SK-N-SH treated with all-trans-retinoic acid at 6 μM for 48 hours (cell line): Measurements from ENCODE around the gene LRIT2.

Source experiments
- ATAC-seq: fragments of 200-7000 bp; cut with Tn5 transposase; 3 replicates; pipeline ENCODE4 v1.9.1; 2020; ENCODE audit warnings: mild to moderate bottlenecking, moderate library complexity
- BACH2 ChIP-seq: fragments of 250-450 bp; sonication (Bioruptor Pico); IDR thresholded peaks from 2 replicates; pipeline ENCODE4 v1.9.0; 2021; ENCODE audit warnings: mild to moderate bottlenecking, borderline replicate concordance
- ESRRG ChIP-seq: fragments of 250-450 bp; sonication (Bioruptor Pico); IDR thresholded peaks from 2 replicates; pipeline ENCODE4 v1.6.1; 2021; ENCODE audit warnings: mild to moderate bottlenecking
- GLIS3 ChIP-seq: fragments of 250-450 bp; sonication (Bioruptor Pico); IDR thresholded peaks from 2 replicates; pipeline ENCODE4 v1.5.0; 2020; ENCODE audit warnings: mild to moderate bottlenecking, moderate library complexity
- ISL1 ChIP-seq: fragments of 250-450 bp; sonication (Bioruptor Pico); IDR thresholded peaks from 2 replicates; pipeline ENCODE4 v2.1.2; 2022; ENCODE audit warnings: mild to moderate bottlenecking, moderate library complexity
- OSR1 ChIP-seq: fragments of 250-450 bp; sonication (Bioruptor Pico); IDR thresholded peaks from 2 replicates; pipeline ENCODE4 v1.8.0; 2022; ENCODE audit warnings: moderate library complexity, mild to moderate bottlenecking, inconsistent platforms
- PPARA ChIP-seq: fragments of 250-450 bp; sonication (Bioruptor Pico); IDR thresholded peaks from 2 replicates; pipeline ENCODE4 v1.5.0; 2020; ENCODE audit warnings: mild to moderate bottlenecking, borderline replicate concordance
- RARB ChIP-seq: fragments of 250-450 bp; sonication (Bioruptor Pico); IDR thresholded peaks from 2 replicates; pipeline ENCODE4 v1.8.0; 2021; ENCODE audit warnings: mild to moderate bottlenecking, moderate library complexity
- SNAI2 ChIP-seq: fragments of 250-450 bp; sonication (Bioruptor Pico); IDR thresholded peaks from 2 replicates; pipeline ENCODE4 v1.5.0; 2020; ENCODE audit warnings: mild to moderate bottlenecking, moderate library complexity
- TCF4 ChIP-seq: fragments of 250-450 bp; sonication (Bioruptor Pico); IDR thresholded peaks from 2 replicates; pipeline ENCODE4 v1.8.0; 2021; ENCODE audit warnings: mild to moderate bottlenecking, moderate library complexity, borderline replicate concordance
- TOX ChIP-seq: fragments of 250-450 bp; sonication (Bioruptor Pico); IDR thresholded peaks from 2 replicates; pipeline ENCODE4 v1.8.0; 2021; ENCODE audit warnings: mild to moderate bottlenecking, moderate library complexity, borderline replicate concordance
- ZC3H10 ChIP-seq: fragments of 250-450 bp; sonication (Bioruptor Pico); IDR thresholded peaks from 2 replicates; pipeline ENCODE4 v1.5.1; 2021; ENCODE audit warnings: mild to moderate bottlenecking, moderate library complexity
- ZFP3 ChIP-seq: fragments of 250-450 bp; sonication (Bioruptor Pico); IDR thresholded peaks from 2 replicates; pipeline ENCODE4 v1.5.0; 2020; ENCODE audit warnings: mild to moderate bottlenecking, moderate library complexity
- ZFP30 ChIP-seq: fragments of 450-650 bp; formaldehyde crosslinking; IDR thresholded peaks from 2 replicates; pipeline ENCODE4 v1.5.0; 2022; ENCODE audit warnings: mild to moderate bottlenecking, moderate library complexity
- ZNF565 ChIP-seq: fragments of 450-650 bp; formaldehyde crosslinking; conservative IDR thresholded peaks from 2 replicates; pipeline ENCODE4 v1.5.0; 2020; ENCODE audit warnings: low read depth, mild to moderate bottlenecking, moderate library complexity
- ZNF70 ChIP-seq: fragments of 450-650 bp; formaldehyde crosslinking; IDR thresholded peaks from 2 replicates; pipeline ENCODE4 v1.5.0; 2020; ENCODE audit warnings: mild to moderate bottlenecking, moderate library complexity
- ZNF8 ChIP-seq: fragments of 450-650 bp; formaldehyde crosslinking; IDR thresholded peaks from 2 replicates; pipeline ENCODE4 v1.5.0; 2020; ENCODE audit warnings: mild to moderate bottlenecking, moderate library complexity
- TF ChIP-seq, protein P1 (sequence below): fragments of 250-450 bp; sonication (Bioruptor Pico); IDR thresholded peaks from 2 replicates; pipeline ENCODE4 v1.5.0; 2020; ENCODE audit warnings: mild to moderate bottlenecking, moderate library complexity
- TF ChIP-seq, protein P2 (sequence below): fragments of 250-450 bp; sonication (Bioruptor Pico); IDR thresholded peaks from 2 replicates; pipeline ENCODE4 v1.5.1; 2020; ENCODE audit warnings: low read depth, mild to moderate bottlenecking, moderate library complexity
- TF ChIP-seq, protein P3 (sequence below): fragments of 250-450 bp; sonication (Bioruptor Pico); IDR thresholded peaks from 2 replicates; pipeline ENCODE4 v1.5.1; 2021; ENCODE audit warnings: mild to moderate bottlenecking, moderate library complexity
- TF ChIP-seq, protein P4 (sequence below): fragments of 250-450 bp; sonication (Bioruptor Pico); IDR thresholded peaks from 2 replicates; pipeline ENCODE4 v1.8.0; 2021; ENCODE audit warnings: low read depth, mild to moderate bottlenecking, moderate library complexity, borderline replicate concordance
- TF ChIP-seq, protein P5 (sequence below): fragments of 250-450 bp; sonication (Bioruptor Pico); IDR thresholded peaks from 2 replicates; pipeline ENCODE4 v1.8.0; 2020; ENCODE audit warnings: mild to moderate bottlenecking, moderate library complexity, borderline replicate concordance

LRIT2 gene

DNA sequence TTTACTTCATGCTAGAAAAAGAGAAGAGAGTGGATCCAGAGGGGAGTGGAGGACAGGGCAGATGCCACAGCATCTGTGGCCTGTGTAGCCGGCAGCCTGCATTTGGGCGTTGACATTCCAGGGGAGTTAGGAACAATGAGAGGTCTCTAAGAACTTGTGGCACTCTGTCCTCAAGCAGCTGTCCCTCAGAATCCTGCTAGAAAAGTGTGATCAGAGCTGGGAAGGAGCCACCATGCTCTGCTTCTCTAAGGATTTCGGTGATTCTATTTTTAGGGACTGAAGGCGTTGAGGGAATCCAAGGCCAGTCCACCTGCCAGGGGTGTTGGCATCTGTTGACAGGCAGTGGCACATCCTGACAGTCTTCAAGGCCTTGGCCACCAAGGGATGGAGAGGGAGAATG is 7.6 kb downstream of the LRIT2 start (continued):
- TF ChIP-seq SNAI2 (CRISPR knock-in tag) = no peak

DNA sequence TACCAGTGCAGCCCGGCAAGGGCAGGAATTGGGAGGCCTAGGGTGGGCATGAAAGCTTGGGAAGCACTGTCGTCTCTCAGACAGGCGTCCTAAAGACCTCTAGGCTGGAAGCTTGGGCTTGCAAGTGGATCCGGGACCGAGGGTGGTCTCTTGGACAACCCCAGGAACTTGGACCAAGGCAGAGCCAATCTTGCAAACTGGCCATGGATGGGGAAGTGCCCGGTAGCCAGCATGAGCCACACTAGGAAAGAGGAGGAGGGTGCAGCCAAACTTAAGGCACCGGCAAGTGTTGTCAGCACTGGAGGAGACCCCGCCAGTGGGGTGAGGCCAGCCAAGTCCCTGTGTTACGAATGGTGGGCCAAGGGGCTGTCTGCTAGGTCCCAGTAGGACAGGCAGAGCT is 8.5 kb downstream of the LRIT2 start:
- TF ChIP-seq, protein P1, sequence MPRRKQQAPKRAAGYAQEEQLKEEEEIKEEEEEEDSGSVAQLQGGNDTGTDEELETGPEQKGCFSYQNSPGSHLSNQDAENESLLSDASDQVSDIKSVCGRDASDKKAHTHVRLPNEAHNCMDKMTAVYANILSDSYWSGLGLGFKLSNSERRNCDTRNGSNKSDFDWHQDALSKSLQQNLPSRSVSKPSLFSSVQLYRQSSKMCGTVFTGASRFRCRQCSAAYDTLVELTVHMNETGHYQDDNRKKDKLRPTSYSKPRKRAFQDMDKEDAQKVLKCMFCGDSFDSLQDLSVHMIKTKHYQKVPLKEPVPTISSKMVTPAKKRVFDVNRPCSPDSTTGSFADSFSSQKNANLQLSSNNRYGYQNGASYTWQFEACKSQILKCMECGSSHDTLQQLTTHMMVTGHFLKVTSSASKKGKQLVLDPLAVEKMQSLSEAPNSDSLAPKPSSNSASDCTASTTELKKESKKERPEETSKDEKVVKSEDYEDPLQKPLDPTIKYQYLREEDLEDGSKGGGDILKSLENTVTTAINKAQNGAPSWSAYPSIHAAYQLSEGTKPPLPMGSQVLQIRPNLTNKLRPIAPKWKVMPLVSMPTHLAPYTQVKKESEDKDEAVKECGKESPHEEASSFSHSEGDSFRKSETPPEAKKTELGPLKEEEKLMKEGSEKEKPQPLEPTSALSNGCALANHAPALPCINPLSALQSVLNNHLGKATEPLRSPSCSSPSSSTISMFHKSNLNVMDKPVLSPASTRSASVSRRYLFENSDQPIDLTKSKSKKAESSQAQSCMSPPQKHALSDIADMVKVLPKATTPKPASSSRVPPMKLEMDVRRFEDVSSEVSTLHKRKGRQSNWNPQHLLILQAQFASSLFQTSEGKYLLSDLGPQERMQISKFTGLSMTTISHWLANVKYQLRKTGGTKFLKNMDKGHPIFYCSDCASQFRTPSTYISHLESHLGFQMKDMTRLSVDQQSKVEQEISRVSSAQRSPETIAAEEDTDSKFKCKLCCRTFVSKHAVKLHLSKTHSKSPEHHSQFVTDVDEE (CRISPR knock-in tag) = no peak
- TF ChIP-seq GLIS3 (CRISPR knock-in tag) (no peak), TCF4 (CRISPR knock-in tag) (no peak), ZC3H10 (CRISPR knock-in tag) (no peak), ZFP3 (CRISPR knock-in tag) (no peak), SNAI2 (CRISPR knock-in tag) (no peak), ZNF8 (CRISPR knock-in tag) (no peak), OSR1 (CRISPR knock-in tag) (no peak)
- TF ChIP-seq, protein P2, sequence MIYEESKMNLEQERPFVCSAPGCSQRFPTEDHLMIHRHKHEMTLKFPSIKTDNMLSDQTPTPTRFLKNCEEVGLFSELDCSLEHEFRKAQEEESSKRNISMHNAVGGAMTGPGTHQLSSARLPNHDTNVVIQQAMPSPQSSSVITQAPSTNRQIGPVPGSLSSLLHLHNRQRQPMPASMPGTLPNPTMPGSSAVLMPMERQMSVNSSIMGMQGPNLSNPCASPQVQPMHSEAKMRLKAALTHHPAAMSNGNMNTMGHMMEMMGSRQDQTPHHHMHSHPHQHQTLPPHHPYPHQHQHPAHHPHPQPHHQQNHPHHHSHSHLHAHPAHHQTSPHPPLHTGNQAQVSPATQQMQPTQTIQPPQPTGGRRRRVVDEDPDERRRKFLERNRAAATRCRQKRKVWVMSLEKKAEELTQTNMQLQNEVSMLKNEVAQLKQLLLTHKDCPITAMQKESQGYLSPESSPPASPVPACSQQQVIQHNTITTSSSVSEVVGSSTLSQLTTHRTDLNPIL (CRISPR knock-in tag) = no peak
- ATAC-seq = no peak

DNA sequence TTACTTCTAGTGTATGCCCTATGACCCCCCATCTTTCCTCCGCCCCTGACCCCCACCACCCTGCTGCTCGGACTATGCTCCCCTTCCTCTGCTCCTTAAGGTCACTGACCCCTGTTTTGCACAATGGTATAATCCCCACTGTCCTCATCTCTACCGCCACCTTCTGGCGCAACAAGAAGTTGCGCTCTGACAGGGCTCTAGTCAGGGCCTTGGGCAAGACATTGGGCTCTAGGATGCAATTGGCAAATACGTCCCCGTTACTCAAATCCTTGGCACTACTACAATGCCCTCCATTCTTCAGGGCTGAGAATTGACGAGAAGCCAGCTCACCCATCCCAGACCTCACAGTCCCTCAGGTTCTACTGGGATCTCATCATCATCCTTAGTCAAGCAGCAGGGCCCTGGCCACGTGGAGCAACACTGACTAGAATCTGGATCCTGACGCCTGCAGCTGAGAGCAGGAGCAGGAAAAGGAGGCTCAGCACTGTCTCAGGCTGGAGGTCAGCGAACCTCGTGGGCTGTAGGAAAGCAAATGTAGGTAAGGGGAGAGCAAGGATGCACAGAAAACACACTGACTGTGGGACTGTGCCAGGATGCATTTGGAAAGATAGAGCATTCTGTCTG is 10.6 kb downstream of the LRIT2 start:
- no peak for ATAC-seq
- TF ChIP-seq BACH2 = no peak
- TF ChIP-seq GLIS3 (CRISPR knock-in tag) = no peak
- TF ChIP-seq, protein P3, sequence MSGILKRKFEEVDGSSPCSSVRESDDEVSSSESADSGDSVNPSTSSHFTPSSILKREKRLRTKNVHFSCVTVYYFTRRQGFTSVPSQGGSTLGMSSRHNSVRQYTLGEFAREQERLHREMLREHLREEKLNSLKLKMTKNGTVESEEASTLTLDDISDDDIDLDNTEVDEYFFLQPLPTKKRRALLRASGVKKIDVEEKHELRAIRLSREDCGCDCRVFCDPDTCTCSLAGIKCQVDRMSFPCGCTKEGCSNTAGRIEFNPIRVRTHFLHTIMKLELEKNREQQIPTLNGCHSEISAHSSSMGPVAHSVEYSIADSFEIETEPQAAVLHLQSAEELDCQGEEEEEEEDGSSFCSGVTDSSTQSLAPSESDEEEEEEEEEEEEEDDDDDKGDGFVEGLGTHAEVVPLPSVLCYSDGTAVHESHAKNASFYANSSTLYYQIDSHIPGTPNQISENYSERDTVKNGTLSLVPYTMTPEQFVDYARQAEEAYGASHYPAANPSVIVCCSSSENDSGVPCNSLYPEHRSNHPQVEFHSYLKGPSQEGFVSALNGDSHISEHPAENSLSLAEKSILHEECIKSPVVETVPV = no peak
- no peak for TF ChIP-seq ZFP30 (CRISPR knock-in tag)
- TF ChIP-seq TOX = no peak
- no peak for TF ChIP-seq ZNF8 (CRISPR knock-in tag)
- TF ChIP-seq ZC3H10 (CRISPR knock-in tag) = no peak
- no peak for TF ChIP-seq OSR1 (CRISPR knock-in tag)
- TF ChIP-seq, protein P4, sequence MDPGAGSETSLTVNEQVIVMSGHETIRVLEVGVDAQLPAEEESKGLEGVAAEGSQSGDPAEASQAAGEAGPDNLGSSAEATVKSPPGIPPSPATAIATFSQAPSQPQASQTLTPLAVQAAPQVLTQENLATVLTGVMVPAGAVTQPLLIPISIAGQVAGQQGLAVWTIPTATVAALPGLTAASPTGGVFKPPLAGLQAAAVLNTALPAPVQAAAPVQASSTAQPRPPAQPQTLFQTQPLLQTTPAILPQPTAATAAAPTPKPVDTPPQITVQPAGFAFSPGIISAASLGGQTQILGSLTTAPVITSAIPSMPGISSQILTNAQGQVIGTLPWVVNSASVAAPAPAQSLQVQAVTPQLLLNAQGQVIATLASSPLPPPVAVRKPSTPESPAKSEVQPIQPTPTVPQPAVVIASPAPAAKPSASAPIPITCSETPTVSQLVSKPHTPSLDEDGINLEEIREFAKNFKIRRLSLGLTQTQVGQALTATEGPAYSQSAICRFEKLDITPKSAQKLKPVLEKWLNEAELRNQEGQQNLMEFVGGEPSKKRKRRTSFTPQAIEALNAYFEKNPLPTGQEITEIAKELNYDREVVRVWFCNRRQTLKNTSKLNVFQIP = no peak

DNA sequence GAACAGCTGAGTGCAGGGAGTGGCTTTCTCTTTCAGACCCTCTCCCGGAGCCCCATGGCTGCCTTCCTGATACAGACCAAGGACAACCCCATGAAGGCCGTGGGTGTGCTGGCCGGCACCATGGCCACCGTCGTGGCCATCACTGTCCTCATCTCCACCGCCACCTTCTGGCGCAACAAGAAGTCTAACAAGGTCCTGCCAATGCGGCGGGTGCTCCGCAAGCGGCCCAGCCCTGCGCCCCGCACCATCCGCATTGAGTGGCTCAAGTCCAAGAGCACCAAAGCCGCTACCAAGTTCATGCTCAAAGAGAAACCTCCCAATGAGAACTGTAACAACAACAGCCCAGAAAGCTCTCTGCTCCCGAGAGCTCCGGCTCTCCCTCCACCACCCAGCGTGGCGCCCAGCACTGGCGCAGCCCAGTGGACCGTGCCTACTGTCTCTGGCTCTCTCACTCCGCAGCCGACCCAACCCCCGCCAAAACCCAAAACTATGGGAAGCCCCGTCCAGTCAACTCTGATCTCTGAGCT is 11.2 kb downstream of the LRIT2 start:
- no peak for ATAC-seq
- no peak for TF ChIP-seq GLIS3 (CRISPR knock-in tag)
- no peak for TF ChIP-seq ZFP30 (CRISPR knock-in tag)
- TF ChIP-seq ZNF8 (CRISPR knock-in tag) = no peak
- TF ChIP-seq, protein P4 = no peak
- no peak for TF ChIP-seq ESRRG
- TF ChIP-seq ZC3H10 (CRISPR knock-in tag) = no peak
- TF ChIP-seq ZFP3 (CRISPR knock-in tag) = no peak
- no peak for TF ChIP-seq RARB (CRISPR knock-in tag)
- TF ChIP-seq, protein P1 (CRISPR knock-in tag) = no peak
- no peak for TF ChIP-seq TCF4 (CRISPR knock-in tag)
- no peak for TF ChIP-seq OSR1 (CRISPR knock-in tag)
- TF ChIP-seq SNAI2 (CRISPR knock-in tag) = no peak
- TF ChIP-seq, protein P5, sequence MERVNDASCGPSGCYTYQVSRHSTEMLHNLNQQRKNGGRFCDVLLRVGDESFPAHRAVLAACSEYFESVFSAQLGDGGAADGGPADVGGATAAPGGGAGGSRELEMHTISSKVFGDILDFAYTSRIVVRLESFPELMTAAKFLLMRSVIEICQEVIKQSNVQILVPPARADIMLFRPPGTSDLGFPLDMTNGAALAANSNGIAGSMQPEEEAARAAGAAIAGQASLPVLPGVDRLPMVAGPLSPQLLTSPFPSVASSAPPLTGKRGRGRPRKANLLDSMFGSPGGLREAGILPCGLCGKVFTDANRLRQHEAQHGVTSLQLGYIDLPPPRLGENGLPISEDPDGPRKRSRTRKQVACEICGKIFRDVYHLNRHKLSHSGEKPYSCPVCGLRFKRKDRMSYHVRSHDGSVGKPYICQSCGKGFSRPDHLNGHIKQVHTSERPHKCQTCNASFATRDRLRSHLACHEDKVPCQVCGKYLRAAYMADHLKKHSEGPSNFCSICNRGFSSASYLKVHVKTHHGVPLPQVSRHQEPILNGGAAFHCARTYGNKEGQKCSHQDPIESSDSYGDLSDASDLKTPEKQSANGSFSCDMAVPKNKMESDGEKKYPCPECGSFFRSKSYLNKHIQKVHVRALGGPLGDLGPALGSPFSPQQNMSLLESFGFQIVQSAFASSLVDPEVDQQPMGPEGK (CRISPR knock-in tag) = no peak
- TF ChIP-seq PPARA (CRISPR knock-in tag) = no peak
- TF ChIP-seq ZNF565 (CRISPR knock-in tag) = no peak
- no peak for TF ChIP-seq ISL1 (CRISPR knock-in tag)
- no peak for TF ChIP-seq ZNF70 (CRISPR knock-in tag)
- TF ChIP-seq, all 23 proteins: peak for 0
